KOPT-K1 (cell line): ENCODE measurements around the gene UBE2L6.

ENCODE experiments used
- H3K27ac ChIP-seq: fragments of 200-600 bp; sonication (generic); 2 replicates; pipeline ENCODE4 v1.5.1; 2016; ENCODE audit warnings: antibody characterized with exemption, mild to moderate bottlenecking, low read depth, low read length; ENCODE audit not compliant: poor library complexity, severe bottlenecking
- H3K36me3 ChIP-seq: fragments of 200-600 bp; sonication (generic); 2 replicates; pipeline ENCODE4 v1.5.1; 2017; ENCODE audit warnings: antibody characterized with exemption, mild to moderate bottlenecking, low read length, moderate library complexity; ENCODE audit not compliant: insufficient read depth
- H3K9me3 ChIP-seq: fragments of 200-600 bp; sonication (generic); 2 replicates; pipeline ENCODE4 v1.5.1; 2017; ENCODE audit warnings: antibody characterized with exemption, low read length, mild to moderate bottlenecking; ENCODE audit not compliant: insufficient read depth, poor library complexity, severe bottlenecking

The UBE2L6 gene

GRCh38 chr11:57527056-57527631 lies 40.3 kb downstream of the UBE2L6 start:
- peaks cover 32% of the 10 kb centered on the region for H3K36me3 ChIP-seq
- H3K27ac ChIP-seq: no peak overlapping the region
- H3K9me3 ChIP-seq: no peaks in the 10 kb centered on the region

- Histone ChIP-seq H3K9me3 (no peaks in the 10 kb centered on the region), H3K36me3 (peaks cover 25% of the 10 kb centered on the region), H3K27ac (no peak overlapping the region)
These were observed 44.1 kb downstream of the UBE2L6 start for GRCh38 chr11:57523419-57523818.

DNA sequence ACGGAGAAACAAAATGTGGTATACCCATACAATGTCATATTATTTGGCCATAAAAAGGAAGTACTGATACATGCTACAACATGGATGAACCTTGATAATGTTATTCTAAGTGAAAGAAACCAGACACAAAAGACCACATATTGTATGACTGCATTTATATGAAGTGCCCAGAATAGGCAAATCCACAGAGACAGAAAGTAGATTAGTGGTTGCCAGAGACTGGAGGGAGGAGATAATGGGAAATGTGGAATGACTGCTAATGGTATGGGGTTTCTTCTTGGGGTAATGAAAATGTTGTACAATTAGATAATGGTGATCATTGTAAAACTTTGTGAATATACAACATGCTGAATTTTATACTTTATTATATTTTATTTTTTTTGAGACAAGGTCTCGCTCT lies 46.4 kb downstream of the UBE2L6 start:
- Histone ChIP-seq H3K9me3 (no peaks in the 10 kb centered on the region), H3K27ac (no peak overlapping the region)

GRCh38 chr11:57516061-57516443 lies 51.4 kb downstream of the UBE2L6 start:
- no peak overlapping the region for H3K27ac ChIP-seq
- no peaks in the 10 kb centered on the region for H3K9me3 ChIP-seq
- no peaks in the 10 kb centered on the region for H3K36me3 ChIP-seq

More for the DNA sequence above, 46.4 kb downstream of the UBE2L6 start:
- H3K36me3 ChIP-seq: peaks cover 8% of the 10 kb centered on the region; the same call in 1 of the 2 replicates

GRCh38 chr11:57515332-57516060 lies 52.0 kb downstream of the UBE2L6 start, which contains the start of gene SLC43A1:
Gene SLC43A1, minus strand, starts transcription at chr11:57515702. Its CDS starts 1,591 bp downstream, at chr11:57514111.
- Histone ChIP-seq H3K9me3 (no peaks in the 10 kb centered on the region), H3K36me3 (no peaks in the 10 kb centered on the region), H3K27ac (peak within 1 kb of the TSS; percentile 1)

DNA sequence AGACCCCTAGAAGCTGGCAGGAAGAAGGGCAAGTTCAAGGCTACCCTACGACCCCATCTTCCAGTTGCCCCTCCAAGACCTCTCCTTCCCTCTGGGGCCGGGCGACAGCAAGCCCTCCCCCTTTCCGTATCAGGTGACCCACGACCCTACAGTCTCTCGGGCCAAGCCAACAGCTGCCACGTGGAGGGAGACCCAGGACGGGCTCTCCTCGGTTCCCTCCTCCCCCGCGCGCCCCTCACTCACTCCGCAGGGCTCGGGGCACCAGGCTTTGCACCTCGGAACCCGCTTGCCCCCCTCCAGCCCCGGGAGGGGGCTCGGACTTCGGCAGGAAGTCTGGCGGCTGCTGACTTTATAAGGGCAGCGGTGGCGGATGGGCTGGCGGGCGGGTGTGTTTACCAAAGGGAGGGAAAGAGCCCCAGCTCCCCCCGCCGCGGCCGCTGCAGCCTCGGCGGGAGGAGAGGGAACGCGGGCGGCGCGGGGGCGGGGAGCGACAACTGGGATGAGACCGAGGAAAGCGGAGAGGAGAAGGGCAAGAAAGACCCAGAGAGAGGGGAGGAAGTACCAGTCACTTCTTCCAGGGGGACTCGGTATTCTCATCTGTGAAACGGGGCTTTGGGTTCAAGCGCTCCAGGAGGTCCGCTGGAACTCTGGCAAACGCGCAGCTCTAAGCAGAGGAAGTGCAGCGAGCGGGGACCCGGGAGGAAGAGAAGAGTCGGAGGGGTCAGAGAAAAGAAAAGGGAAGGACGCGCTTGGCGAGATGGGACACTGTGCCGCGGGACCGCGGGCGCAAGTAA lies 52.7 kb downstream of the UBE2L6 start:
- Histone ChIP-seq H3K27ac (peak overlapping the region; percentile 1), H3K36me3 (no peaks in the 10 kb centered on the region), H3K9me3 (no peaks in the 10 kb centered on the region)

GRCh38 chr11:57513911-57514537 lies 53.4 kb downstream of the UBE2L6 start:
- no peaks in the 10 kb centered on the region for H3K9me3 ChIP-seq
- no peaks in the 10 kb centered on the region for H3K36me3 ChIP-seq
- no peak overlapping the region for H3K27ac ChIP-seq

DNA sequence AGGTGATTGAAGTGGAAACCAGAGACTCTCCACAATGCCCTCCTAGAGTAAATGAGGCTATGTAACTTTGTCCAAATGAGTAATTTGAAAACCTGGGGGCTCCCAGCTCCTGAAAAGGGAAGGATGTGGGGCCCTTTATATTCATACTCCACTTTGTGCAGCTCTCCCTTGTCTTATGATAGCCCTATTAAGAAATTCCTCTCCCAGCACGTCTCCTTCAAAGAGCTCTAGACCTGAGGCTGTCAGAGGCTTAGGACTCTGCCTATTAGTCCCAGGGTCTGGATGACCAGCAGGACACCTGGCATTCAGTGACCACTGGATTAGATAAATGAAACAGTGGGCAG lies 54.0 kb downstream of the UBE2L6 start:
- Histone ChIP-seq H3K27ac (no peak overlapping the region), H3K9me3 (no peaks in the 10 kb centered on the region), H3K36me3 (no peaks in the 10 kb centered on the region)

DNA sequence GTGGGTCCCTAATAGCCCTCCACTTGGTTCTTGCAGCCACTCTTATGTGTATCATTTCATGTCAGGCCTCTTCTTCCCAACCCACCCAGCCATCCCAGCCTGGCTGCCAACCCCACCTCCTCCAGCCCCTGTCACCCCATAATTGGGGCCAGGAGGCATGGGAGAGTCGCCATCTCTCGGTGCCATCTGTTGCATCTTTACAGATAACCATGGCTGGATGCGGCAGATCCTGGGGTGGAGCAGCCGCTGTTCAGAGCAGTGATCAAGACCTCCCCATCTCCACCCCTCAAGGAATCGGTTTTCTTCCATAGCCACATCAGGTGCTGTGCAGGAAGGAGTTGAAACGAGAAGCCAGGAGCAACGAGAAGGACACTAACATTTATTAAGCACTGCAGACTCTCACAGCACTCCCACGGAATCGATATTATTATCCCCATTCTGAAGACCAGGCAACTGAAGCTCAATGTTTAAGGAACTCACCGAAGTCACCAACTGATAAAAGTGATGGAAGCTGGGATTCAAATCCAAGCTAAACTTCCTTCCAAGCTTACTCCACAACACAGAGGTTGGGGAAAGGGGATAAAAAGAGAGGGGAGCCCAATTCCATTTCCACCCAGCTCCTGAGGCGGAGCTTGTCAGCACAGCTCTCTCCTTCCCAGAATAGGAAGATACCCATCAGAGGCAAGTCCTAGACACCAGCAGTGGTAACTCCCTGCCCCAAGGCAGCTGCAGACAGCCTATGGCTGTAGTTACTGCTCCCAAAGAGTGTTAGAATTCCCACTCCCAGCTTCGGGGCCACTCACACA lies 54.6 kb downstream of the UBE2L6 start:
- Histone ChIP-seq H3K27ac (no peak overlapping the region), H3K9me3 (no peaks in the 10 kb centered on the region), H3K36me3 (no peaks in the 10 kb centered on the region)

DNA sequence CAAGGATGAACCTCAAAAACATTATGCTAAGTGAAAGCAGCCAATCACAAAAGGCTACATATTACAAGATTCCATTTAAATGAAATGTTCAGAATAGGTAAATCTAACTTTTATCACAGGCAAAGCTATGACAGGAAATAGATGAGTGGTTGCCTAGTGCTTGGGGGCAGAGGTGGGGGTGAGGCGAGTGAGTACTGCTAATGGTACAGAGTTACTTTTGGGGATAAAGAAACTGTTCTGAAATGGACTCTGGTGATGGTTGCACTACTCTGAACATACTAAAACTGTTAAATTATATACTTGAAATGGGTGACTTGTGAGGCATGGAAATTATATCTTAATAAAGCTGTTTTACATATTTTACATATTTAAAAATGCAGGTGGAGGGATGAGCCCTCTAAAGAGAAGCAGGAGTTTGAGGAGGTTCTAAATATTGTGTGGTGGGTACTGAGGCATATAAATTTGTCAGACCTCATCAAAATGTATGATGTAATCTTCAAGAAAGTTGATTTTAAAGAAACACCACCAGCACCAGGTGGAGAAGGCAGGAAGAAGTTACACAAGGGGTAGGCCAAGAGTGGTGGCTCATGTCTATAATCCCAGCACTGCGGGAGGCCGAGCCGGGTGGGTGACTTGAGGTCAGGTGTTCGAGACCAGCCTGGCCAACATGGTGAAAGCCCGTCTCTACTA lies 55.6 kb downstream of the UBE2L6 start:
- Histone ChIP-seq H3K36me3 (no peaks in the 10 kb centered on the region), H3K9me3 (no peaks in the 10 kb centered on the region), H3K27ac (no peak overlapping the region)

GRCh38 chr11:57508341-57509170 lies 58.9 kb downstream of the UBE2L6 start:
- H3K36me3 ChIP-seq: no peaks in the 10 kb centered on the region
- H3K9me3 ChIP-seq: no peaks in the 10 kb centered on the region
- H3K27ac ChIP-seq: no peak overlapping the region

- H3K36me3 ChIP-seq: no peaks in the 10 kb centered on the region
- no peak overlapping the region for H3K27ac ChIP-seq
- H3K9me3 ChIP-seq: no peaks in the 10 kb centered on the region
These were observed 61.0 kb downstream of the UBE2L6 start for GRCh38 chr11:57506522-57506921.

GRCh38 chr11:57504511-57504910 lies 63.0 kb downstream of the UBE2L6 start:
- Histone ChIP-seq H3K9me3 (no peaks in the 10 kb centered on the region), H3K36me3 (no peaks in the 10 kb centered on the region), H3K27ac (no peak overlapping the region)
